GM21526 (cell line): ENCODE results near the gene NTRK3.

Experiments
- ATAC-seq: cut with Tn5 transposase; IDR thresholded peaks from one replicate; pipeline ENCODE4 v1.9.1; 2021; ENCODE audit warnings: moderate library complexity; ENCODE audit not compliant: unreplicated experiment, low FRiP score

The NTRK3 gene

DNA sequence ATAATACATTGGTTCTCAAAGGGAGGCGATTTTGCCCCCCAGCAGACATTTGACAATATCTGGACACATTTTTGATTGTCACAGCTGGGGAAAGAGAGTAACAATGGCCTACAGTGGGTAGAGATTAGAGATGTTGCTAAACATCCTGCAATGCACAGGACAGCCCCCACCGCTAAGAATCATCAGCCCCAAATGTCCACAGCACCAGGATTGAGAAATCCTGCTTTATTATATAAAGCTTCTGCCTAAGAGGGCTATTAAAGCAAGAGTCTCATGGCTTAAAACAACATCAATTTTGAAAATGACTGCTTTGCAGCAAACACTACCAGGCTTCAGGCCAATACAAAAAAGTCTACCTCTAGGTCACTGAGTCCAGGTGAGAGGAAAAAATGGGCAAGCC is 68.2 kb downstream of the NTRK3 start:
- no peak for ATAC-seq

DNA sequence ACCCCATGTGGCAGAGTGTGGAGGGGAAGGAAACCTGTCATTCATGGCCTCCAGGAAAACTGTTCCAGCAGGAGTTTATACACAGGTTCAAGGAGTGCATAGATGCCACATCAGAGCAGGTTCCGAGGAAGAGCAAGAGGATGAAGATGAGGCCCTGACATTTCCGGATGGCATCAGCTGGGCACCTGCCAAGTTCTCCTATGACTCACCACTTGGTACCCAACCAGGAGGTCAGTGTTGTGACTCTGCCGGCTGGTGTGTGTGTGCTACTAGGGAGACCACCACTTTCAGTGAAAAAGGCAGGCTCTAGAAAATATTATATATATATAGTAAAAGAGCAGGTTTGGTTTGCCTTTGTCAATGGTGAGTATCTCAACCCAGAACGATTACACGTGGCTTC is 69.3 kb downstream of the NTRK3 start:
- ATAC-seq: no peak

DNA sequence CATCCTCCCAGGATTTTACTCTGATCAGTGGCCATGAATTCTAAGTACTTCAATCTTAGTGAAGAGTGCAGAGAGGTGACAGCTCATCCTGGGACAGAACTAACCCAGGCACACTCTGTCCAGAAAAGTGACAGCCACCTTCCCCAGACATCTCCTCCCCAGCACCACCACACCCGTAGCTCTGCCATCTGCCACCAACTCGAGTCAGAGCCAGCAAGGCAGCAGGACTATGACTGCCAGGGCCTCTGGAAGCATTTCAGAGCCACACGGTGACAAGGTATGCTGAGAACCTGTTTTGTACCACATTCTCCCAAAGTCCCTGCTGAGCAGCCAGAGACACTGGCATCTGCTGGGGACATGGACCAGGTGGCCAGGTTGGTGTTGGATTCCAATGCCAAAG is 71.0 kb downstream of the NTRK3 start:
- ATAC-seq: no peak

GRCh38 chr15:88181613-88182012 is 74.9 kb downstream of the NTRK3 start:
- no peak for ATAC-seq

- ATAC-seq: peak; percentile 95
These were observed 77.0 kb downstream of the NTRK3 start for GRCh38 chr15:88179562-88179961.

GRCh38 chr15:88178631-88179030 is 77.9 kb downstream of the NTRK3 start:
- no peak for ATAC-seq

DNA sequence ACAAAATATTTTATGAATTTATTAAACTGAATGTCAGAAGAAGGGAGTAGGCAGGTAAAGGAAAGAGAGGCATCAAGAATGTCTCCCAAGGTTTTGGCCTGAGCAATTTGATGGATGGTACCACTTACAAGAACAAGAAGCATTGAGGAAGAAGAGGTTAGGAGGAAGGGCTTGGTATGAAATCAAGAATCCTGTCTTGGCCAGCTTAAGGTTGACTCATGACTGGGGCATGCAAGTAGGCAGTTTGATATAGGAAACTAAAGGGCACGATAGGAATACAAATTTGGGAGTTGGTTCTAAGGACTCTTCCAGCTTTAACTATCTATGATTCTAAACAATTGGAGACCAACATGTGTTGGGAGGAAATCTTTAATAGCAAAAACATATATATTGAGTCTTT is 79.1 kb downstream of the NTRK3 start:
- no peak for ATAC-seq

- no peak for ATAC-seq
These were observed 82.0 kb downstream of the NTRK3 start for GRCh38 chr15:88174571-88174970.

DNA sequence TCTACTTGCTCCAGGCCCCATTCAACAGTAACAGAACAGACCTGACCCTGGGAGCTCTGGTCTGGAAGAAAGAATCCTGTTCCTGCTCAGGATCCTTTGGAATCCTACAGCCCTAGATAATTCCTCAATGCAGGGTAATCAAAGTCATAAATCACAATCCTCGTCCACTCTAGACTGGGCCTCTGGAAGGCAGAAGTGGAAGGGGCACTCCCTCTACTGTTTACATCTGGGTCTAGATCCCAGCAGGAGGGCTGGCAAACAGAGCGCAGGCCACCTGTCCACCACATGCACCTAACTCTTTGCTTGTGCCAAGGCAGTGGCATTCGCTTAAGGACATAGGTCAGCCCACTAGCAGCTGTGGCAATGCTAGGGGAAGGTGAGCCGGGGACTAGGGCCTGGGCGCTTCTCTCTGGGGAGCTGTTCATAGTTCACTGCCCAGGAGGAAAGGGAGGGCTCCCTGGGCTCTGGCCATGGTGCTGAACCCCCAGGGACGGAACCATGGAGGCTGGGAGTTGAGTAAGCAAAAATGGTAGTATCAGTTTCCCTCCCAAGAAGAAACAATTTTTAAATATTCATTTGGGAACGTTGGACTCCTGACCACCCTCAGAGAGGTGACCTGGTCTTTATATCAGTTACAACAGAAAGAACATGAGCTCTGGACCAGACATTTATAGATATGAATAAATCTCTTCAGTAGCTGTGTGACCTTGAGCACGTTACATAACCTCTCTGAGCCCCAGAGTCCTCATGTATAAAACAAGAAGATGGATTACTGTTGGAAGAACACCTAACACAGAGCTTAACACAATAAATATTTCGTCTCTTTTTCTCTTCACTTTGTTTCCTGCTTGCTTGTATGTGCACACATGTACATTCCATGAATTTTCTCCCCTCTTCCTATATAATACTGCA is 90.2 kb downstream of the NTRK3 start:
- no peak for ATAC-seq

DNA sequence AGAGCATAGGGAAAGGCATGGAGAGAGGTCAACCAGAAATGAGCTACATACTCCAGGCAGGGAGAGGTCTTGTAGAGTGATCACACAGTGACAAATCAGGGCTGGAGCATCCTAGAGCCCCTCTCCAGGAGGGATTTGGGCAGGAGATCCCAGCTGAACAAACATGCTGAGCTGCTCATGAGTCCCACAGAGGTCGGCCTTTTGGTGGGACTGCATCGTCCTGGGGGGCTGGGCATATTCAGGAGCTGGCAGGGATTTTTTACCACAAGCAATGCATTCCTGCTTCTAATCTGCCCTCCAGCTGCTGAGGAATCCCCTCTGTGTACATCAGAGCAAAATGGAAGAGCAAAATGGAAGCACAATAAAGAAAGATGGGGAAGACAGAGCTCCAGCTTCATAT is 94.9 kb downstream of the NTRK3 start:
- no peak for ATAC-seq

DNA sequence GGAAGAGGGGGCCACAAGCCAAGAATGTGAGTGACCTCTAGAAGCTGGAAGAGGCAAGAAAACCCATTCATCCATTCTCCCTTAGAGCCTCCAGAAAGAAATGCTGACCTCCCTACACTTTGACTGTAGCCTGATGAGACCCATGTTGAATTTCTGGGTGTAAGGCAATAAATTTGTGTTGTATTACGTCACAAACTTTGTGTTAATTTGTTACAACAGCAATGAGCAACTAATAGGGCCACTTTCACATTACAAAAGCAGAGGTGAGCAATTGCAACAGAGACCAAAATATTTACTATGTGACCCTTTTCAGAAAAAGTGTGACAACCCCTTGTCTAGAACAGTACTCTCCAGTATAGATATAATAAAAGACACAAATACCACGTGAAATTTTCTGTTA is 101.2 kb downstream of the NTRK3 start:
- ATAC-seq: no peak

DNA sequence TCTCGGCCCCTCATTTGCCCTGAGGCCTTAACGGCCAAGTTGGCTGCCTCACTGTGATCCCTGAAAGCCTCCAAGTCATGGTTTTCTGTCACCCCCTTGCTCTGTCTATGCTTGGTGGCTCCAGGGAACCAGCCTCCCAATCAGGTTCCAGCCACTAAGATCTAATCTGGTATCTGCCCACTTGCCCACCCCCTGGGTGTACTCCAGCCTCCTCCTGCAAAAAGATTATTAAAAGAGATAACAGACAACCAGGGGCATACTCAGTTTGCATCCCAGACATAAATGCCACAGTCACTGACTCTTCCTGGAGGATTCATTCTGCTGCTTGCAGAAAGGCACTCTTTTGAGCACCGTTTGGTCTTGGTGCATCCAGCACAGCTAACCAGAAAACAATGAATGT is 103.9 kb downstream of the NTRK3 start:
- no peak for ATAC-seq

DNA sequence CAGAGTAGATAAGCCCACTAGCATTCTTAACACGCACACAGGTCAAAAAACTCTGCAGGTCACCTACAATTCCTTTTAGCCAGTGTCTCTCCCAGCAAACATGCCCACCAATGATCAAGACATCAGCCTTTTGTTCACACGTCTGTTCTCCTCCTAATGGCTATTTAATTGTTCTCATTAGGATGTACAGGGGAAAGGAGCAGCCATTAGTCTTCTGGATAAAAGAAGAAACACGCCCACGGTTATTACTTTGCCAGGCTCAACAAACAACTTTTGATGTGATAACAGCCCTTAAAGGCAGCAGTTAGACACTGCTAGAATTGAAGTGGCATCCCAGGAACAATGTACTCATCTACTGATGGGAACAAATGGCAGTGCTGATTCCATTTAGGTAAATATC is 108.8 kb downstream of the NTRK3 start:
- ATAC-seq: no peak

GRCh38 chr15:88144921-88145653 is 111.5 kb downstream of the NTRK3 start:
- ATAC-seq: no peak

DNA sequence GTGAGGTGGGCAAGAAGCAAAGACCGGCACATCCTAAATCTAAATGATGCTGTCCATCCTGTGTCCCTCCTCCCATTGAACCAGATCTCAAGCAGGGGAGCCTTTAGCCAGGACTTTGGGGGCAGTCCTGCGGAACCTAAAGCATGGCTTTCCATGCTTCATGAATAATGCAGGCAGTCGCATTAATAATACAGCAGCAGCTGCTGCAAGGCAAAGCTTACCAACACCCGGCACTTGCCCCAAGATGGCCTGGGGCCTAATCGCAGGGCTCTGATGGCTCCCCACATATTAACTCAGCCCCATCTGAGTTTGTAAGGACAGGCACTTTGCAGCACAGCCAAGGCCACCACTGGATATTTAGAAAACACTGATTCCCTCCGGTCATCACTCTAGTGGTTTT is 114.4 kb downstream of the NTRK3 start:
- ATAC-seq: no peak

DNA sequence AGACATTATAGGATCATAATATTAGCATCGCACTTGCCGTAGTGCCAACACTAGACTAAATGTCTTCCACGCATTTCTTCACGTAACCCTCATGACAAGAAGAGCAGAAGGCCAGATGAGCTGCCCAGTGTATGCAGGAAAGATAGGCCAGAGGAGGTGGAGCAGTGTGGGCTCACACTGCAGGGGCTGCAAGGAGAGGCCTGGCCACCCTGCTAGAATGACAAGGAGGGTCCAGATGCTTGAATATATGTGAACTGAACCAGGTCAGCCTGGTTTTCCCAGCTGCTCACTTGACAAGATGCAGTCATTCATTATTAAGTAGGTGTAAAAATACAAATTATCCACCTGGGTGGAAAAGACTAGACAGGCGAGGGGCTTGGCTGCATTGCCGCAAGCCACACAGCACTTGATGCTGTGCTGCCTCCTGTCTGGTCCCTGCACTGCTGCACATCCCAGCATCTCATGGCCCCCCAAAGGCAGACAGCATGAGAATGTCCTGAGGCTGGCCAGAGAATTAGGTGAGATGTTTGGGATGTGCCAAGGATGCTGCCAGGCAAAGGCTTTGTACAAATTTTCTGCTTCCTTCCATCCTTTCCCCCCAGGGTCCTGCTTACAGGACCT is 115.2 kb downstream of the NTRK3 start:
- ATAC-seq: no peak

DNA sequence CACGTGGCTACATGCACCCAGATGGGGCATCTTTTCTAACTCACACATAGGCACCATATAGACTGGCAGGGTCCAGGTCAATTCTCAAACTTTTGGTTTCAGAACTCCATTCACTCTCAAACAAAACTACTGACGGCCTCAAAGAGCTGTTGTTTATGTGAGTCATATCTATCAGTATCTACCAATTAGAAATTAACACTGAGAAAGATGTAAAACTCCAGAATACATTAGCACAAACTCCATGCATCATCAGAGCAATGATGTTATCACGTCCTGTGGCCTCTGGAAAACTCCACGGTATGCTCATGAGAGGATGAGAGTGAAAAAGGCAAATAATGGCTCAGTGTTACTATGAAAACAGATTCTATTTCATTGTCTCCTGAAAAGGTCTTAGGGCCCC is 116.1 kb downstream of the NTRK3 start:
- ATAC-seq: no peak

DNA sequence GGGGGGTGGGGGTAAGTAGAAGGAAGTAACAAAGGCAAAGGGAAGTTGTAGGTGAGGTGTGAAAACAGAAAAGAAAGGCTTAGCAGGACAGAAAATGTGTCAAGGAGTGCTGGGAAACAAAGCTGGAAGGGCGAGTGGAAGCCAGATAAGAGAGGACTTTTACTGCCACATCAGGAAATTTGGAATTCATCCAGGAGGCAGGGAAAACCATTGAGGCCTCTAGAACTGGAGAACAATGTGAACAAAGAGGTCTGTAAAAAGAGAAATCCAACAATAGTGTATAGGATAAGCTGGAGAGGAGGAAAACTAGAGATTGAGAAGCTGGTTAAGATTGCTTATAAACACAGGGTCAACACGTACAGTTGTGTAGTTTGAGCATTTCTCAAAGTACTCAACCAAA is 116.6 kb downstream of the NTRK3 start:
- no peak for ATAC-seq

DNA sequence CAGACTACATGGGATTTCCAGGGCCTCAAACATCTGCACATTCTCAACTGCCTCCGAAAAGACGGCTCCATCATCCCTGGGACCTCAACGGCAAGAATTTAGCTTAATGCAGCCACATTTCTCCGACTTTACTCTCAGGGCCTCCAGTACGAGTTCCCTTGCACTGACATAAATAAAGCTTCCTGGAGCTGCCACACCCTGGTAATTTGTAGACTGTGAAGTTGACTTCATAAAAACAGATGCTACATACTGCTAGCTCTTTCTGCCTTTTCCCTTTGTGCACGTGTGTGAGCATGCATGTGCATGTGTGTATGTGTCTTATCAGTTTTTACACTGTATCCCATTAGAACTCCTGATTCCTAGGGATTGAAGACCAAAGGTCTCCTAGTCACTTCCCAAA is 122.7 kb downstream of the NTRK3 start:
- no peak for ATAC-seq

- ATAC-seq: no peak
These were observed 124.0 kb downstream of the NTRK3 start for GRCh38 chr15:88132499-88132898.

DNA sequence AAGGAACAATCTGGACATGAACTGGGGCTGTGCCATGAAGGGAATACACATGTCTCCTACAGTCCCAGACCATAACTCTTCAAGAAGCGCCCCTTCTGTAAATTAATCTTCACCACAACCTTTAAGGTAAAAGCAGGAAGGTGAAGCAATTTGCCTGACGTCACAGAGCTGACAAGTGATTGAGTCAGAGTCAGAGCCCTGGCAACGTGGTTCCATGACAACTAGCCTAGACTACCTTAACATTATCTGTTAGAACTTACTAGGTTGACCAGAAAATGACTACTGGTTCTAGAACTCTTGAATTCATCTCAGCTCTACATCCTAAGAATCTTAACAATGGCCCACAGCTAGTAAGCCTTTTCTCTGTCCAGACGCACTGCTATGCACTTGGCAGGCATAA is 124.6 kb downstream of the NTRK3 start:
- ATAC-seq: no peak

DNA sequence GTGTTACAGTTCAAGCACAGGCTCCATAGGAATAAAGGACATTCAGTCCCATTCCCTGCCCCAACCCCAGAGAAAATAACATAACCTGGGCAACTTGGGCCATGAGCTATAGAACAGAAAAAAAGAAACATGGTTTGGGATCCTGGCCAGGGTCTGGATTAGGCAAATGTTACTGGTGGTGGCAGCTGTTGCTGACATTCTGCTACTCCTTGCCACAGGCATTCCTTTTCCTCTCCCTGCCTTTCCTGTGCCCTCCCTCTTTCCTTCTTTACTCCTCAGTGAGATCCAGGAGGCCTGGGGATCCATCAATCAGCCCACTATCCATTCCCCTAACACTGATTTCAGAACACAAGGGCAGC is 129.1 kb downstream of the NTRK3 start:
- ATAC-seq: no peak
